Ishikawa (cell line): Measurements from ENCODE around the gene TAS1R1.

Experiments
- CEBPB ChIP-seq: IDR thresholded peaks from 2 replicates; pipeline ENCODE4 v1.6.1; 2012
- CREB1 ChIP-seq: IDR thresholded peaks from 2 replicates; pipeline ENCODE4 v1.6.1; 2012; ENCODE audit warnings: low read depth
- EGR1 ChIP-seq: IDR thresholded peaks from 2 replicates; pipeline ENCODE4 v1.6.1; 2012
- EP300 ChIP-seq: IDR thresholded peaks from 2 replicates; pipeline ENCODE4 v1.6.1; 2012; ENCODE audit warnings: borderline replicate concordance
- FOXM1 ChIP-seq: IDR thresholded peaks from 2 replicates; pipeline ENCODE4 v1.6.1; 2012; ENCODE audit warnings: low read depth, borderline replicate concordance
- MAX ChIP-seq: IDR thresholded peaks from 2 replicates; pipeline ENCODE4 v1.6.1; 2012
- NFIC ChIP-seq: IDR thresholded peaks from 2 replicates; pipeline ENCODE4 v1.6.1; 2012
- RAD21 ChIP-seq: IDR thresholded peaks from 2 replicates; pipeline ENCODE4 v1.6.1; 2012; ENCODE audit warnings: low read depth
- REST ChIP-seq: IDR thresholded peaks from 2 replicates; pipeline ENCODE4 v1.6.1; 2012; ENCODE audit warnings: low read depth, mild to moderate bottlenecking
- TAF1 ChIP-seq: IDR thresholded peaks from 2 replicates; pipeline ENCODE4 v1.6.1; 2012; ENCODE audit warnings: low read depth, mild to moderate bottlenecking
- TCF12 ChIP-seq: IDR thresholded peaks from 2 replicates; pipeline ENCODE4 v1.6.1; 2012; ENCODE audit warnings: low read depth
- TEAD4 ChIP-seq: IDR thresholded peaks from 2 replicates; pipeline ENCODE4 v1.6.1; 2012
- USF1 ChIP-seq: IDR thresholded peaks from 2 replicates; pipeline ENCODE4 v1.6.1; 2012
- YY1 ChIP-seq: IDR thresholded peaks from 2 replicates; pipeline ENCODE4 v1.6.1; 2012; ENCODE audit warnings: low read depth
- ZBTB7A ChIP-seq: IDR thresholded peaks from 2 replicates; pipeline ENCODE4 v1.6.1; 2012; ENCODE audit warnings: low read depth

The TAS1R1 gene

GRCh38 chr1:6507037-6507428, 48.1 kb upstream of the TAS1R1 start:
- TF ChIP-seq FOXM1 (no peak), YY1 (no peak), EP300 (no peak), CEBPB (no peak), TEAD4 (no peak), NFIC (no peak), EGR1 (no peak), ZBTB7A (no peak), TCF12 (no peak), USF1 (no peak), REST (no peak), RAD21 (no peak), TAF1 (no peak), MAX (no peak)

GRCh38 chr1:6507461-6507911, 47.6 kb upstream of the TAS1R1 start:
- no peak for TF ChIP-seq EP300
- TF ChIP-seq NFIC = no peak
- TF ChIP-seq TCF12 = no peak

GRCh38 chr1:6508154-6508815, 46.8 kb upstream of the TAS1R1 start:
- no peak for TF ChIP-seq YY1
- no peak for TF ChIP-seq TCF12
- no peak for TF ChIP-seq TEAD4
- TF ChIP-seq MAX = no peak

- TF ChIP-seq USF1 = no peak
- TF ChIP-seq YY1 = no peak
- no peak for TF ChIP-seq CEBPB
- no peak for TF ChIP-seq REST
Observed at GRCh38 chr1:6508816-6509189, 46.3 kb upstream of the TAS1R1 start.

- TF ChIP-seq TEAD4 = no peak
- TF ChIP-seq USF1 = no peak
- TF ChIP-seq FOXM1 = no peak
- TF ChIP-seq EGR1 = no peak
- TF ChIP-seq RAD21 = no peak
- TF ChIP-seq EP300 = no peak
- no peak for TF ChIP-seq ZBTB7A
- no peak for TF ChIP-seq MAX
- TF ChIP-seq REST = no peak
- TF ChIP-seq TCF12 = no peak
- no peak for TF ChIP-seq CEBPB
- no peak for TF ChIP-seq TAF1
- TF ChIP-seq NFIC = no peak
- no peak for TF ChIP-seq YY1
- no peak for TF ChIP-seq CREB1
Observed at GRCh38 chr1:6509220-6509918, 45.7 kb upstream of the TAS1R1 start.
